Diencephalon (tissue), 1 donor: Measurements from ENCODE around the gene PFKFB4. TPM values are rescaled to one million over a fixed set of nuclear protein-coding genes. Genes with fewer than 3 reads are reported as not detected.

Experiments used
- small RNA-seq: library from RNA; depleted of rRNA; stranded (forward); fragments of <200 nt; gene quantifications from one replicate; pipeline ENCODE3, GENCODE V24; 2014
- total RNA-seq: library from RNA; depleted of rRNA; stranded (reverse); fragments of >200 nt; gene quantifications from one replicate; pipeline ENCODE4 v1.2.3, GENCODE V29; 2014

Gene PFKFB4
- 20.8 TPM for total RNA-seq

GRCh38 chr3:48556796-48557626 is at the start of gene PFKFB4:
PFKFB4 (minus strand) TSS chr3:48556803; CDS start chr3:48556777, 26 bp downstream.

GRCh38 chr3:48595075-48595525 is 38.5 kb upstream of the PFKFB4 start, which contains the start of gene COL7A1:
COL7A1 (minus strand) TSS chr3:48595329; CDS start chr3:48595159, 170 bp downstream.

GRCh38 chr3:48563382-48563918 is 6.8 kb upstream of the PFKFB4 start, which contains the start of gene UCN2:
UCN2 (minus strand) TSS chr3:48563781; CDS start chr3:48563124, 657 bp downstream.

GRCh38 chr3:48504051-48504946 is 52.3 kb downstream of the PFKFB4 start, which contains the start of gene SHISA5:
SHISA5 (minus strand) TSS chr3:48504174; CDS start chr3:48504094, 80 bp downstream.

Small RNA genes lying within 50 kb of the gene (small RNA-seq; reads per million reads assigned to genes)
- gene MIR6823: not detected

Other genes with a start within 250 kb of the PFKFB4 start
- not detected for gene SPINK8, start 223.1 kb downstream of the PFKFB4 start, total RNA-seq
- gene FBXW12, start 184.6 kb downstream of the PFKFB4 start, total RNA-seq: 1.8 TPM
- 89.0 TPM for gene PLXNB1, start 126.7 kb downstream of the PFKFB4 start, total RNA-seq
- 10.1 TPM for gene CCDC51, start 116.7 kb downstream of the PFKFB4 start, total RNA-seq
- 114 TPM for gene TMA7, start 116.5 kb downstream of the PFKFB4 start, total RNA-seq
- gene ATRIP, start 110.1 kb downstream of the PFKFB4 start, total RNA-seq: 7.6 TPM
- gene SHISA5, start 52.6 kb downstream of the PFKFB4 start, total RNA-seq: 56.1 TPM
- gene UCN2, start 7.0 kb upstream of the PFKFB4 start, total RNA-seq: not detected
- 3.5 TPM for gene COL7A1, start 38.5 kb upstream of the PFKFB4 start, total RNA-seq
- gene UQCRC1, start 52.8 kb upstream of the PFKFB4 start, total RNA-seq: 194 TPM
- gene TMEM89, start 65.0 kb upstream of the PFKFB4 start, total RNA-seq: not detected
- gene SLC26A6, start 78.7 kb upstream of the PFKFB4 start, total RNA-seq: 7.6 TPM
- 30.4 TPM for gene CELSR3, start 106.1 kb upstream of the PFKFB4 start, total RNA-seq
- gene NCKIPSD, start 129.1 kb upstream of the PFKFB4 start, total RNA-seq: 9.2 TPM
- gene IP6K2, start 160.4 kb upstream of the PFKFB4 start, total RNA-seq: 94.6 TPM